Heart left ventricle (tissue), 16 donors: ENCODE measurements around the gene SCYL1. TPM values are rescaled to one million over a fixed set of nuclear protein-coding genes. Genes with fewer than 3 reads are reported as not detected.
A peak's percentile ranks its signal among the peaks of the same experiment; 100 is the strongest.

Source experiments
- ATAC-seq, 4 donors: fragments of 200-7000 bp; cut with Tn5 transposase; one replicate each; pipeline ENCODE4 v1.9.1; 2020 to 2022; ENCODE audit warnings: moderate library complexity in 4 of 4, mild to moderate bottlenecking in 3 of 4, moderate number of reproducible peaks in 1 of 4
- DNase-seq, 5 donors: peaks; one replicate each; pipeline ENCODE4 v3.0.0-alpha.2; 2020
- H3K27ac ChIP-seq, 12 donors: fragments of 200-600 bp; sonication (generic) in 4 of 12; one replicate each; pipeline versions ENCODE4 v1.5.0 to v1.8.0; 2016 to 2022; ENCODE audit warnings: mild to moderate bottlenecking in 2 of 12
- H3K27me3 ChIP-seq, 9 donors: fragments of 200-600 bp; sonication (generic) in 2 of 9; one replicate each; pipeline versions ENCODE4 v1.5.1 to v1.8.0; 2016 to 2022; ENCODE audit warnings: mild to moderate bottlenecking in 3 of 9
- H3K36me3 ChIP-seq, 9 donors: fragments of 200-600 bp; sonication (generic) in 2 of 9; one replicate each; pipeline versions ENCODE4 v1.5.0 to v1.8.0; 2018 to 2022; ENCODE audit warnings: mild to moderate bottlenecking in 2 of 9
- H3K4me1 ChIP-seq, 12 donors: fragments of 200-600 bp; sonication (generic) in 4 of 12; one replicate each; pipeline versions ENCODE4 v1.5.0 to v1.8.0; 2016 to 2022; ENCODE audit warnings: mild to moderate bottlenecking in 3 of 12
- H3K4me3 ChIP-seq, 12 donors: fragments of 200-600 bp; sonication (generic) in 4 of 12; one replicate each; pipeline versions ENCODE4 v1.5.0 to v1.8.0; 2017 to 2022; ENCODE audit warnings: mild to moderate bottlenecking in 9 of 12, moderate library complexity in 4 of 12
- H3K9me3 ChIP-seq, 12 donors: fragments of 200-600 bp; sonication (generic) in 4 of 12; one replicate each; pipeline versions ENCODE4 v1.5.0 to v1.8.0; 2016 to 2022; ENCODE audit warnings: mild to moderate bottlenecking in 1 of 12
- CTCF ChIP-seq, 12 donors: fragments of 200-600 bp; sonication (generic) in 4 of 12; IDR thresholded peaks; one replicate each; pipeline versions ENCODE4 v1.5.0 to v1.8.0; 2018 to 2022; ENCODE audit warnings: antibody characterized with exemption in 12 of 12, mild to moderate bottlenecking in 5 of 12
- POLR2A ChIP-seq, 2 donors: fragments of 450-650 bp; IDR thresholded peaks; one replicate each; pipeline ENCODE4 v1.6.1; 2017; ENCODE audit warnings: antibody characterized with exemption in 2 of 2, mild to moderate bottlenecking in 2 of 2, moderate library complexity in 2 of 2
- WGBS, 4 donors: extraction: QIAGEN DNeasy Blood & Tissue Kit in 2 of 4; methylation state at CpG; one replicate each; pipeline versions ENCODE4 v1.1.5 to v1.1.7; 2013 to 2018; 5-methylcytosine and 5-hydroxymethylcytosine counted together
- intact Hi-C, 10 donors: fragments of 100-400 bp; cut with DNase I; formaldehyde crosslinking; loops; one replicate each; pipeline versions ENCODE4 v1.11.1 to v1.14.2; 2022
- polyA plus RNA-seq, 2 donors: library from polyadenylated mRNA; stranded (reverse); fragments of 200-250 nt; gene quantifications; one replicate each; pipeline ENCODE4 v1.2.3, GENCODE V29; 2013
- total RNA-seq, 9 donors: library from RNA; depleted of rRNA in 2 of 9; stranded (reverse); fragments of >200 nt in 2 of 9; fragmentation: NEBNext Ultra II Directional in 3 of 9; extraction: Animal tissue kit (Norgen Biotek cat#: 25700) in 3 of 9; gene quantifications; one replicate each; pipeline versions ENCODE4 v1.1.0 to v1.2.4, GENCODE V29; 2016 to 2023
- donor health status: ischemic (EF 13 %, LVEDD 7.1; RV severe dilation, severe dysfunction).
- donor health status: healthy with polysubstance abuse.
- donor health status: DM: no; HTN: yes; CAD: no.
- donor health status: DM: no; HTN: no; CAD: no.
- donor health status: ischemic (EF 25% LVEDD 6.9; RV normal size, moderate dysfunction).
- donor health status: ischemic (EF 25% LVEDD 5.7; RV mildly dilated, moderate dysfunction).
- donor health status: healthy.
- donor health status: DM: yes; HTN: yes; CAD: no.
- donor health status: ischemic (EF 35%, LVEDD 5.7; RV mildly dilated, moderate dysfunction).
- donor health status: nonischemic (EF 11% LVEDD 7.7; RV severe dilation, severe dysfunction).
- donor health status: DM: yes; HTN: yes; CAD: no.
- donor health status: PGD.
- donor health status: ischemic (EF 29% LVEDD 5.4; RV normal size, mild dysfunction).
- donor health status: nonischemic (EF 23%, LVEDD 6.1; RV moderate dilation, normal function).

SCYL1 gene
- total and polyA plus RNA-seq, 11 donors = 51.6 to 135 (median 64.2) TPM

DNA sequence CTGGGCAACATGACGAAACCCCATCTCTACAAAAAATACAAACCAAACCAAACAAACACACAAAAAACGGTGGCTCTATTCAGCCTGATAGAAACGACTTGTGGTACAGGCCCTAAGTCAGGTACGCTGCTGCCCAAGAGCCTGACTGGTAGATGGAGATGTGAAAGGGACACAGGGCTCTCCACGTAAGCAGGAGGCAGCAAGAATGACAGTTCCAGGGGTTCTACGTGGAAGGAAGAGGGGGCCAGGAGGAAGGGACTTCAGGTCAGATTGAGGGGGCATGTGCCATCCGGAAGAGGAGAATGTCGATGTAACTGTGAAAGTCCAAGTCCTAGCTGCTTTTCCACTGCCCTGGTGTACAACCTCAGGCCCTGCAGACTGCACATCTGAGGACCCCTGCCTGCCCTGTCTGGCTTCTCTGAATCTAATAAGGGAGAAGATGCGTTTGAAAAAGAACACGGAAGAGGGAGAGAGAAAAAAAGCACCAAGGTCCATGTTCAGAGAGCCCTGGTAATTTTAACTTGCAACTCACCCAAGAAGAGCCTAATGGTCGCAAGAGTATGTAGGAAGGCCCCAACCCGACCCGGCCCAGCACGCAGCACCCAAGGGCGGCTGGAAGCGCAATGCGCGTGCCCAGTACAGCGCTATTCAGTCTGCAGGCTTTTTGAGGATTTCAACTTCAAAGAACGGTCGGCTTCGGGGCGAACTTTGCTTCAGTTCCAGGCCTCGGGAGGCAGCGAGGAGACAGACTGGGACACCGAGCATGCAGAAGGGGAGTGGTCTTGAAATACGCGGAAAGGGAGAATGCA is 44.5 kb downstream of the SCYL1 start:
- H3K36me3 ChIP-seq = peaks cover 0 to 20% (median 0%) of the 10 kb centered on the region in 9 donors
- intact Hi-C loops = no loop called here
- no peaks in the 10 kb centered on the region for H3K9me3 ChIP-seq
- peaks cover 0 to 6% (median 0%) of the 10 kb centered on the region in 9 donors for H3K27me3 ChIP-seq
- TF ChIP-seq CTCF (IDR thresholded peaks at IDR 0.05) (no peak), POLR2A (IDR thresholded peaks at IDR 0.05) (no peak)
- ATAC-seq = peak; percentile 1 to 16 (median 12)
- peaks cover 17 to 73% (median 47%) of the 10 kb centered on the region in 12 donors for H3K4me1 ChIP-seq
- DNase-seq = peak in 1 of 5 donors; percentile 79
- peak overlapping the region; percentile 56 to 96 (median 82) for H3K4me3 ChIP-seq
- H3K27ac ChIP-seq = peak overlapping the region; percentile 64 to 99 (median 95)
- WGBS, 4 donors = 9 to 11% (median 10%) methylated on average over 26 to 28 of the region's 28 CpGs

DNA sequence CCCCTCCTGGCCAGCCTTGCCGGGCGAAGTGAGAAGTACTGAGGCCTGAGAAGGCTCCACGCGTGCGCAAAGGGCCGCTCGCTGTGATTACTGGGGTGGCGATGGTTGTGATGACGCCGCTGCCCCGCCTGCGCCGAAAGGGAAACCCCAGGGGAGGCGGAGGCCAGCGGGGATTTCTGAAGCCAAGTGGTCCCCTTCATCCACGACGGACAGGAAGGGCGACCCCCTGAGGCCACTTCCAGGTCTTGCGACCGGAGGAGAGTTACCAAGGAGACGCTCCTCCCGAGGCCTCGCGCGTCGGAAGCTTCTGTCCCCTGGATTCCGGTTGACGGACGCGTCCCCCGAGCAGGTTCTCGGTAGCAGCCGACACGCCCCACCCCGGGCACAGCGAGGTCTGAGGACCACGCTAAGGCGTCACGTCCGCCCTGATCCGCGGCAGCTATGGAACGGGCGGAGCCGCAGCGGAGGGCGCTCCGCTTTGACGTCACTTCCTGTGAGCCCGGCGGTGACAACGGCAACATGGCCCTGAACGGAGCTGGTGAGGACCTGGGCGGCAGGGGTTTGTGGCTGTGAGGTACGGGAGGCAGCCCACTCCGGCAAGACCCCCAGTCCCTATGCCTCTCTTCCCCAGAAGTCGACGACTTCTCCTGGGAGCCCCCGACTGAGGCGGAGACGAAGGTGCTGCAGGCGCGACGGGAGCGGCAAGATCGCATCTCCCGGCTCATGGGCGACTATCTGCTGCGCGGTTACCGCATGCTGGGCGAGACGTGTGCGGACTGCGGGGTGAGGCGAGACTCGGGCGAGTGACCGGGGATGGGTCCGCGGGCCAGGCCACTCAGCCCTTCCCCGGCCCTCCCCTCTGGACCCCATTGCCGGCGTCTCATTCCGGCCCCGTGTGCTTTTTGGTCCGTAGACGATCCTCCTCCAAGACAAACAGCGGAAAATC is 45.4 kb downstream of the SCYL1 start, which contains the start of gene ZNRD2:
TSS of gene ZNRD2 (plus strand) at position 505 of the 946 bp plus-strand sequence. CDS start at position 520, 15 bp downstream.
- peak; percentile 85 to 92 (median 90) for ATAC-seq
- DNase-seq = peak; percentile 98 to 99 (median 99)
- peak within 1 kb of the TSS; percentile 64 to 99 (median 95) for H3K27ac ChIP-seq
- TF ChIP-seq POLR2A (IDR thresholded peaks at IDR 0.05) (peak in 1 of 2 donors; percentile 72), CTCF (IDR thresholded peaks at IDR 0.05) (peak in 11 of 12 donors; percentile 33 to 71 (median 55))
- H3K9me3 ChIP-seq = no peaks in the 10 kb centered on the region
- peak within 1 kb of the TSS; percentile 56 to 96 (median 82) for H3K4me3 ChIP-seq
- peaks cover 0 to 6% (median 0%) of the 10 kb centered on the region in 9 donors for H3K27me3 ChIP-seq
- H3K4me1 ChIP-seq = peaks cover 17 to 77% (median 55%) of the 10 kb centered on the region in 12 donors
- intact Hi-C loops = loop anchor here in 4 of 10 donors (1.0 to 5.0 kb wide), 5 partner anchors 29 to 148 kb away; partner anchors contain the start of genes MAP3K11 (in 1 of the 4), NEAT1 (in 1 of the 4) and RELA (in 1 of the 4)
- peaks cover 0 to 20% (median 0%) of the 10 kb centered on the region in 9 donors for H3K36me3 ChIP-seq
- WGBS, 4 donors = 0 to 1% (median 0%) methylated on average over 28 to 89 of the region's 89 CpGs

- peak overlapping the region in 8 of 12 donors; percentile 92 to 99 (median 98) for H3K27ac ChIP-seq
- H3K27me3 ChIP-seq = peaks cover 0 to 6% (median 0%) of the 10 kb centered on the region in 9 donors
- intact Hi-C loops = loop anchor here in 3 of 10 donors (2.0 to 5.0 kb wide), 4 partner anchors 31 to 149 kb away; partner anchors contain the start of genes MAP3K11 (in 1 of the 3), NEAT1 (in 1 of the 3) and RELA (in 1 of the 3)
- DNase-seq (peak in 1 of 5 donors; percentile 10), ATAC-seq (no peak)
- H3K9me3 ChIP-seq = no peaks in the 10 kb centered on the region
- H3K4me1 ChIP-seq = peaks cover 17 to 75% (median 58%) of the 10 kb centered on the region in 12 donors
- H3K36me3 ChIP-seq = peaks cover 0 to 20% (median 0%) of the 10 kb centered on the region in 9 donors
- TF ChIP-seq POLR2A (IDR thresholded peaks at IDR 0.05) (no peak), CTCF (IDR thresholded peaks at IDR 0.05) (no peak)
- WGBS, 4 donors = 61 to 82% (median 70%) methylated on average over 9 of the region's 9 CpGs
- peak overlapping the region in 9 of 12 donors; percentile 64 to 96 (median 88) for H3K4me3 ChIP-seq
Measured at GRCh38 chr11:65571420-65571819, 46.5 kb downstream of the SCYL1 start.
